Keratinocyte (primary cell): ENCODE data around the gene CNTNAP2. TPM values are rescaled to one million over a fixed set of nuclear protein-coding genes. Genes with fewer than 3 reads are reported as not detected.

Experiments used
- DNase-seq: peaks from one replicate; pipeline ENCODE4 v3.0.0-alpha.2; 2011; ENCODE audit warnings: low read depth, missing footprints, low spot score
- FAIRE-seq: peaks from 2 replicates; lab custom pipeline; 2011; peaks lifted over from hg19 to GRCh38; lab: Jason Lieb, UNC
- H2AFZ ChIP-seq: 2 replicates; pipeline ENCODE4 v1.6.0; 2012; ENCODE audit warnings: low read length, control low read depth, inconsistent platforms; ENCODE audit not compliant: control insufficient read depth
- H3K27ac ChIP-seq: 2 replicates; pipeline ENCODE4 v1.5.1; 2011; ENCODE audit warnings: low read length; ENCODE audit not compliant: control insufficient read depth, insufficient read depth
- H3K27me3 ChIP-seq: 3 replicates; pipeline ENCODE4 v1.6.0; 2011; ENCODE audit warnings: low read length; ENCODE audit not compliant: control insufficient read depth, insufficient read depth; ENCODE audit errors: extremely low read depth
- H3K36me3 ChIP-seq, 2 experiments: 2 replicates in 1 of 2; 3 replicates in 1 of 2; pipeline ENCODE4 v1.5.1; 2011; ENCODE audit warnings: low read length in 2 of 2, mild to moderate bottlenecking in 1 of 2; ENCODE audit not compliant: control insufficient read depth in 2 of 2, insufficient read depth in 2 of 2; ENCODE audit errors: extremely low read depth in 1 of 2
- H3K4me1 ChIP-seq: 3 replicates; pipeline ENCODE4 v1.5.1; 2011; ENCODE audit warnings: low read length; ENCODE audit not compliant: control insufficient read depth, insufficient read depth; ENCODE audit errors: extremely low read depth
- H3K4me2 ChIP-seq: 3 replicates; pipeline ENCODE4 v1.6.0; 2011; ENCODE audit warnings: low read depth, low read length; ENCODE audit not compliant: control insufficient read depth, insufficient read depth; ENCODE audit errors: extremely low read depth
- H3K4me3 ChIP-seq, 3 experiments: fragments of 200-600 bp in 1 of 3; sonication (generic) in 1 of 3; 2 replicates in 2 of 3; 3 replicates in 1 of 3; pipeline ENCODE4 v1.5.1; 2011 to 2016; ENCODE audit warnings: low read length in 3 of 3, mild to moderate bottlenecking in 3 of 3, control low read depth in 2 of 3, inconsistent platforms in 1 of 3, low read depth in 1 of 3, mixed read lengths in 1 of 3, mixed run types in 1 of 3, moderate library complexity in 1 of 3; ENCODE audit not compliant: control insufficient read depth in 2 of 3, insufficient read depth in 2 of 3; ENCODE audit errors: extremely low read depth in 1 of 3
- H3K79me2 ChIP-seq: 2 replicates; pipeline ENCODE4 v1.6.0; 2012; ENCODE audit warnings: low read length; ENCODE audit not compliant: control insufficient read depth, insufficient read depth
- H3K9ac ChIP-seq: 3 replicates; pipeline ENCODE4 v1.6.0; 2011; ENCODE audit warnings: low read length; ENCODE audit not compliant: control insufficient read depth, insufficient read depth; ENCODE audit errors: extremely low read depth
- H3K9me1 ChIP-seq: 3 replicates; pipeline ENCODE4 v1.6.0; 2011; ENCODE audit warnings: low read length; ENCODE audit not compliant: control insufficient read depth, insufficient read depth; ENCODE audit errors: extremely low read depth
- H3K9me3 ChIP-seq: 2 replicates; pipeline ENCODE4 v1.5.1; 2012; ENCODE audit warnings: low read depth, low read length; ENCODE audit not compliant: control insufficient read depth
- H4K20me1 ChIP-seq: 3 replicates; pipeline ENCODE4 v1.6.0; 2011; ENCODE audit warnings: low read length; ENCODE audit not compliant: control insufficient read depth, insufficient read depth; ENCODE audit errors: extremely low read depth
- EZH2 ChIP-seq: IDR thresholded peaks from one replicate; pipeline ENCODE4 v1.6.1; 2012; ENCODE audit warnings: inconsistent platforms, mild to moderate bottlenecking, low read length, moderate library complexity
- dilution Hi-C: fragments of 300-500 bp; cut with MboI; formaldehyde crosslinking; loops from one replicate; pipeline ENCODE4 v1.7.0; 2020; ENCODE audit warnings: low sequenced_read_pairs; ENCODE audit not compliant: extremely low pct_ligation_motif_present
- polyA plus RNA-seq, 5 experiments: library from polyadenylated mRNA; depleted of rRNA in 3 of 5; stranded (reverse) in 3 of 5; stranded (forward) in 1 of 5; unstranded in 1 of 5; fragments of >200 nt; gene quantifications; 1 replicate in 1 of 5; 2 replicates in 3 of 5; 3 replicates in 1 of 5; pipeline versions ENCODE4 v1.2.1 to v1.2.3, GENCODE V29; 2011 to 2012; ENCODE audit warnings: missing spikeins in 2 of 5, low read depth in 1 of 5, low replicate concordance in 1 of 5
- TF ChIP-seq, protein P1 (sequence below), 3 experiments: IDR thresholded peaks in 1 of 3; conservative IDR thresholded peaks in 1 of 3; optimal IDR thresholded peaks in 1 of 3; 2 replicates in 2 of 3; 3 replicates in 1 of 3; pipeline versions ENCODE3 to v1.5.1; 2011; ENCODE audit warnings: low read length in 3 of 3, mild to moderate bottlenecking in 3 of 3, moderate library complexity in 2 of 3, control low read depth in 1 of 3, inconsistent platforms in 1 of 3; ENCODE audit not compliant: insufficient read depth in 2 of 3; ENCODE audit errors: extremely low read depth in 1 of 3

CNTNAP2 gene
- polyA plus RNA-seq, 1 donor (not counting 4 experiments of a cell fraction or from before 2014, with no cell fraction given) = 1.4 TPM

DNA sequence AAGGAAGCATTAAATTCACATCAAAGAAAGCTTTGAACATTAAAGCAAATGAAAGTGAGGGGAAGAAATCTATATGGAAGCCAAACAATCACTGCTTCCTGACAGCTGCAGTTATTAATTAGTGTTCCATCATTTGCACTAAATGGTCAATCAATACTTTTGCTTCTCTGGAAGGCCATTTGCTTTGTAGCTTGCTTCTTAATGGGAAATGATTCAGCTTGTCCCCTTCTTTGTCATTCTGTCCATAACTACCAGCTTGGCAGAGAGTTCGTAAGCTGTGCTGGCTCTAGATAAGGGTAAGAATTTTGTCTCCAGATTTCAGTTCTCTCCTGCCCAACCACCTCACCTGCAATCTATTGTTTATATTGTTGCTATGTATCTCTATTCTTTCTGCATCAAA is 596.6 kb downstream of the CNTNAP2 start:
- FAIRE-seq (no peak), DNase-seq (no peak)
- Histone ChIP-seq H3K27ac (no peak overlapping the region), H3K4me2 (no peak overlapping the region), H3K79me2 (no peaks in the 10 kb centered on the region), H3K9me1 (no peaks in the 10 kb centered on the region), H3K9me3 (no peaks in the 10 kb centered on the region), H3K27me3 (no peaks in the 10 kb centered on the region), H2AFZ (no peak overlapping the region), H4K20me1 (no peaks in the 10 kb centered on the region), H3K4me1 (no peaks in the 10 kb centered on the region), H3K9ac (no peak overlapping the region), H3K36me3 (no peaks in the 10 kb centered on the region), H3K4me3 (no peak overlapping the region)
- TF ChIP-seq EZH2 = no peak
- TF ChIP-seq, protein P1, sequence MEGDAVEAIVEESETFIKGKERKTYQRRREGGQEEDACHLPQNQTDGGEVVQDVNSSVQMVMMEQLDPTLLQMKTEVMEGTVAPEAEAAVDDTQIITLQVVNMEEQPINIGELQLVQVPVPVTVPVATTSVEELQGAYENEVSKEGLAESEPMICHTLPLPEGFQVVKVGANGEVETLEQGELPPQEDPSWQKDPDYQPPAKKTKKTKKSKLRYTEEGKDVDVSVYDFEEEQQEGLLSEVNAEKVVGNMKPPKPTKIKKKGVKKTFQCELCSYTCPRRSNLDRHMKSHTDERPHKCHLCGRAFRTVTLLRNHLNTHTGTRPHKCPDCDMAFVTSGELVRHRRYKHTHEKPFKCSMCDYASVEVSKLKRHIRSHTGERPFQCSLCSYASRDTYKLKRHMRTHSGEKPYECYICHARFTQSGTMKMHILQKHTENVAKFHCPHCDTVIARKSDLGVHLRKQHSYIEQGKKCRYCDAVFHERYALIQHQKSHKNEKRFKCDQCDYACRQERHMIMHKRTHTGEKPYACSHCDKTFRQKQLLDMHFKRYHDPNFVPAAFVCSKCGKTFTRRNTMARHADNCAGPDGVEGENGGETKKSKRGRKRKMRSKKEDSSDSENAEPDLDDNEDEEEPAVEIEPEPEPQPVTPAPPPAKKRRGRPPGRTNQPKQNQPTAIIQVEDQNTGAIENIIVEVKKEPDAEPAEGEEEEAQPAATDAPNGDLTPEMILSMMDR (optimal IDR thresholded peaks at IDR 0.05 in 1 of 3, IDR thresholded peaks at IDR 0.05 in 1 of 3, conservative IDR thresholded peaks at IDR 0.05 in 1 of 3; ENCODE audit: extremely low read depth in 1 of 3, insufficient read depth in 2 of 3, low read length in 3 of 3) = no peak
- dilution Hi-C loops = no loop called here

GRCh38 chr7:146713934-146714333 is 597.3 kb downstream of the CNTNAP2 start:
- Histone ChIP-seq H3K27me3 (no peaks in the 10 kb centered on the region), H3K4me1 (no peaks in the 10 kb centered on the region), H3K9me3 (no peaks in the 10 kb centered on the region), H3K27ac (no peak overlapping the region), H3K36me3 (no peaks in the 10 kb centered on the region), H3K9ac (no peak overlapping the region), H2AFZ (no peak overlapping the region), H3K4me2 (no peak overlapping the region), H3K79me2 (no peaks in the 10 kb centered on the region), H3K4me3 (no peak overlapping the region), H3K9me1 (no peaks in the 10 kb centered on the region), H4K20me1 (no peaks in the 10 kb centered on the region)
- TF ChIP-seq EZH2 = no peak
- TF ChIP-seq, protein P1 (optimal IDR thresholded peaks at IDR 0.05 in 1 of 3, IDR thresholded peaks at IDR 0.05 in 1 of 3, conservative IDR thresholded peaks at IDR 0.05 in 1 of 3; ENCODE audit: extremely low read depth in 1 of 3, insufficient read depth in 2 of 3, low read length in 3 of 3) = no peak
- dilution Hi-C loops = no loop called here
- DNase-seq (no peak), FAIRE-seq (no peak)
